Lower leg skin (tissue), 3 donors: ENCODE measurements around the gene RNASEH2B.

Experiments used
- CTCF ChIP-seq, 3 donors: fragments of 450-650 bp; IDR thresholded peaks; one replicate each; pipeline ENCODE4 v1.5.1; 2016; ENCODE audit warnings: antibody characterized with exemption in 3 of 3, mild to moderate bottlenecking in 3 of 3, moderate library complexity in 2 of 3
- POLR2A ChIP-seq, 2 donors: fragments of 450-650 bp; IDR thresholded peaks; one replicate each; pipeline ENCODE4 v1.6.1; 2016 to 2017; ENCODE audit warnings: antibody characterized with exemption in 2 of 2, mild to moderate bottlenecking in 1 of 2, moderate library complexity in 1 of 2

DNA sequence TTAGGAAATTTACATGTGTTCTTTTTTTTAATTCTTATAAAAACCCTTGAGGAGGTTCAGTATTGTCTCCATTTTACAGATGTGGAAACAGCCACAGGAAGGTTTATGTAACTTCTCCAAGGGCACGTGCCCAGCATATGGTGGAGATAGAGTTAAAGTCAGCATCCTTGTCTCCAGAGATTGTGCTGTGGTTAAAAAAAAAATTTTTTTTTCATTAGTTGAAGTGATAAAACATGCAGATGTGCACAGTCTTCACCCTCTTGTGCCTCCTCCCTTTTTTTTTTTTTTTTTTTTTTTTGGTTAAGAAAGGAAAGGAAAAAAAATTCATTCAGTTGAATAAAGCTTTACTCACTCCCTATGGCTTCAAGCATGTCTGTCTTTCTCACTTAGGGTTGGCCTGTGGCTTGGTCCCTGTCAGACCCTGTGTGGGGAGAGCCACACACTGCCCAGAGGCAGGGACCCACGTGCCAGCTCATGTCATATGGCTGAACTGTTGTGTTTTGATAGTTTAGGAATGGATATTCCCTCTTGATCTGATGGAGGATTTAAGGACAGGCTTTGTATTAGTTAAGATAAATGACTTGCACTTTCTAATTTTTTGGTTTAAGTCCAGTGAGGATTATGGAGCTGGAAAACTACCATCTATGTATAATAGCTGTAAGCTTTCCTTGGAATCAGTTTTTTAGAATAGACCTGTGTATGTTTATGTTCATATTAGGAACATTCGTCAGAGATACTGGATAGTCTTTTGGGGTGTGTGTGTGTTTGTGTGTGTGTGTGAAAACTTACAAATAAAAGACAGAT is 19.3 kb downstream of the RNASEH2B start:
- TF ChIP-seq CTCF (IDR thresholded peaks at IDR 0.05) = no peak
- TF ChIP-seq POLR2A (IDR thresholded peaks at IDR 0.05) = no peak
